ENCODE results near the gene PVRIG. TPM values are rescaled to one million over a fixed set of nuclear protein-coding genes. Genes with fewer than 3 reads are reported as not detected.
"Not testable (repeated sequence)": the region's sequence is repeated elsewhere in the genome, so short reads cannot be mapped to it uniquely, and the experiment has no call there.

Gene PVRIG
- total RNA-seq, 1 donor = not detected

DNA sequence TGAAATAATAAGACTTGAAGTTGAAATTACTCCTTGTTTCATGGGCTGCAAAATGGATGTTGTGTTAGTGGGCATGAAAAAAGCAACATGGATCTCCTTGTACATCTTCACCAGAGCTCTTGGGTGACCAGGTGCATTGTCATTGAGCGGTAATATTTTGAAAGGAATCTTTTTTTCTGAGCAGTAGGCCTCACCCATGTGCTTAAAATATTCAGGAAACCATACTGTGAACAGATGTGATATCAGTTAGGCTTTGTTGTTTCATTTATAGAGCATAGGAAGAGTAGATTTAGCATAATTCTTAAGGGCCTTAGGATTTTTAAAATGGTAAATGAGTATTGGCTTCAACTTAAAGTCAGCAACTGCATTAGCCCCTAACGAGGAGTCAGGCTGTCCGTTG, 26.8 kb upstream of the PVRIG start:
- H3K9me3 ChIP-seq (ENCODE audit: low read depth, low read length) = no peaks in the 10 kb centered on the region
- no peak for DNase-seq (ENCODE audit: insufficient read length, low spot score, missing footprints)
- TF ChIP-seq, protein P1, sequence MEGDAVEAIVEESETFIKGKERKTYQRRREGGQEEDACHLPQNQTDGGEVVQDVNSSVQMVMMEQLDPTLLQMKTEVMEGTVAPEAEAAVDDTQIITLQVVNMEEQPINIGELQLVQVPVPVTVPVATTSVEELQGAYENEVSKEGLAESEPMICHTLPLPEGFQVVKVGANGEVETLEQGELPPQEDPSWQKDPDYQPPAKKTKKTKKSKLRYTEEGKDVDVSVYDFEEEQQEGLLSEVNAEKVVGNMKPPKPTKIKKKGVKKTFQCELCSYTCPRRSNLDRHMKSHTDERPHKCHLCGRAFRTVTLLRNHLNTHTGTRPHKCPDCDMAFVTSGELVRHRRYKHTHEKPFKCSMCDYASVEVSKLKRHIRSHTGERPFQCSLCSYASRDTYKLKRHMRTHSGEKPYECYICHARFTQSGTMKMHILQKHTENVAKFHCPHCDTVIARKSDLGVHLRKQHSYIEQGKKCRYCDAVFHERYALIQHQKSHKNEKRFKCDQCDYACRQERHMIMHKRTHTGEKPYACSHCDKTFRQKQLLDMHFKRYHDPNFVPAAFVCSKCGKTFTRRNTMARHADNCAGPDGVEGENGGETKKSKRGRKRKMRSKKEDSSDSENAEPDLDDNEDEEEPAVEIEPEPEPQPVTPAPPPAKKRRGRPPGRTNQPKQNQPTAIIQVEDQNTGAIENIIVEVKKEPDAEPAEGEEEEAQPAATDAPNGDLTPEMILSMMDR (IDR thresholded peaks at IDR 0.05; ENCODE audit: extremely low read depth, low read depth, low read length) = no peak
- H3K27me3 ChIP-seq (ENCODE audit: insufficient read depth, low read length) = no peaks in the 10 kb centered on the region
- no peaks in the 10 kb centered on the region for H3K36me3 ChIP-seq (ENCODE audit: insufficient read depth, low read length)
- no peak overlapping the region for H3K27ac ChIP-seq (ENCODE audit: low read depth, low read length)
- no peak overlapping the region for H2AFZ ChIP-seq (ENCODE audit: low read length)
- no peaks in the 10 kb centered on the region for H4K20me1 ChIP-seq (ENCODE audit: insufficient read depth, low read length)
- no peak overlapping the region for H3K4me2 ChIP-seq (ENCODE audit: insufficient read depth, low read length)
- no peak overlapping the region for H3K4me3 ChIP-seq (ENCODE audit: insufficient read depth, low read length)
- H3K4me1 ChIP-seq (ENCODE audit: insufficient read depth, low read length) = peaks cover 13% of the 10 kb centered on the region
- H3K79me2 ChIP-seq (ENCODE audit: insufficient read depth, low read length) = no peaks in the 10 kb centered on the region

DNA sequence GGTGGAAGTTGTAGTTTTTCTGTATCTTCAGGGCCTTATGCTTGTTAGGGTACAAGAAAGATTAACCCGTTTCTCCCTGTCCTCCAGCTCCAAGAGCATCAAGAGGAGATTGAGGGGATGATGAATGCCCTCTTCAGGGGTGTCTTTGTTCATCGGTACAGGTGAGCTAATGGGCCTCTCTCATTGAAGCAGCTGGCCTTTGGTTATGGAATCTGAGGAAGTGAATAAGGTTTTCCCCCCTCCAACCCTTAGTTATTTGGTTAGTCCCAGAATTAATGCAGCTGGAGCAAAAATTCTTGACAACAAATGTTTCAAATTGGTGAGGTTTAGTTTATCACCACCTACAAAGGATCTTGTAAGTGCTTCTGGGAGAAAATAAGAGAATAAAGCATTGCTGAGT, 24.5 kb upstream of the PVRIG start:
- Histone ChIP-seq H3K4me2 (ENCODE audit: insufficient read depth, low read length) (no peak overlapping the region), H3K36me3 (ENCODE audit: insufficient read depth, low read length) (no peaks in the 10 kb centered on the region), H3K4me3 (ENCODE audit: insufficient read depth, low read length) (no peak overlapping the region), H3K4me1 (ENCODE audit: insufficient read depth, low read length) (peaks cover 12% of the 10 kb centered on the region), H3K79me2 (ENCODE audit: insufficient read depth, low read length) (no peaks in the 10 kb centered on the region), H3K27ac (ENCODE audit: low read depth, low read length) (no peak overlapping the region), H3K27me3 (ENCODE audit: insufficient read depth, low read length) (peaks cover 6% of the 10 kb centered on the region), H4K20me1 (ENCODE audit: insufficient read depth, low read length) (no peaks in the 10 kb centered on the region), H2AFZ (ENCODE audit: low read length) (no peak overlapping the region), H3K9me3 (ENCODE audit: low read depth, low read length) (no peaks in the 10 kb centered on the region)
- no peak for DNase-seq (ENCODE audit: insufficient read length, low spot score, missing footprints)
- TF ChIP-seq, protein P1 (IDR thresholded peaks at IDR 0.05; ENCODE audit: extremely low read depth, low read depth, low read length) = no peak

DNA sequence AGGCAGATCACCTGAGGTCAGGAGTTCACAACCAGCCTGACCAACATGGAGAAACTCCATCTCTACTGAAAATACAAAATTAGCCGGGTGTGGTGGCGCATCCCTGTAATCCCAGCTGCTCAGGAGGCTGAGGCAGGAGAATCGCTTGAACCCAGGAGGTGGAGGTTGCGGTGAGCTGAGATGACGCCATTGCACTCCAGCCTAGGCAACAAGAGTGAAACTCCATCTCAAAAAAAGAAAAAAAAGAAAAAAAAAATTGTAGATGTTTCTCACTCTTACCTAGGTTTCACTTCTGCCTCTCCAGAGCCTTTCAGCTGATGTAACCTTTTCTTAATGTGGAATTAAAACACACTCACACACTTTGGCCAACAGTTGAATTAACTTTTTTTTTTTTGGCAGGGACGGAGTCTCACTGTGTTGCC, 23.8 kb upstream of the PVRIG start:
- H3K4me3 ChIP-seq (ENCODE audit: insufficient read depth, low read length); H3K36me3 ChIP-seq (ENCODE audit: insufficient read depth, low read length); H3K4me2 ChIP-seq (ENCODE audit: insufficient read depth, low read length); H3K79me2 ChIP-seq (ENCODE audit: insufficient read depth, low read length); H3K27ac ChIP-seq (ENCODE audit: low read depth, low read length); H2AFZ ChIP-seq (ENCODE audit: low read length); H3K9me3 ChIP-seq (ENCODE audit: low read depth, low read length); DNase-seq (ENCODE audit: insufficient read length, low spot score, missing footprints); H3K27me3 ChIP-seq (ENCODE audit: insufficient read depth, low read length); H4K20me1 ChIP-seq (ENCODE audit: insufficient read depth, low read length): not testable (repeated sequence)
- H3K4me1 ChIP-seq (ENCODE audit: insufficient read depth, low read length) = peaks cover 11% of the 10 kb centered on the region

DNA sequence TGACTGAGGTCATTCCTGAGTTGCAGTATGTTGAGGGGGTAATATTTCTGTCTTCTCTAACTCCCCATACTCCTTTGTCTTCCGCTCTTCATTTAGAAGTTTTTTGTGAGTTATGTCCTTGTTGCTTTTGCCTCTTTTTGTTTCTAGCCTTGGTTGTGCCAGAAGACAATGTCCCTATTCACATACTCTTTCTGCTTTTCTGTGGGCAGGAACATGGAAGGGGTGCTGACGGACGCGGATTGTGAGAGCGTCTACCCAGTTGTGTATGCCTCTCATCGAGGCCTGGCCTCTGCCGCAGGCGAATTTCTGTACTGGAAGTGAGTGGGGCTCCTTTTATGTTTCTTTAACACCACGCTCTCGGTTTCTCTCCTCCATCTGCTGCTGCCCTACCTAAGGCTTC, 21.5 kb upstream of the PVRIG start:
- Histone ChIP-seq H2AFZ (ENCODE audit: low read length) (no peak overlapping the region), H3K4me2 (ENCODE audit: insufficient read depth, low read length) (no peak overlapping the region), H3K36me3 (ENCODE audit: insufficient read depth, low read length) (no peaks in the 10 kb centered on the region), H3K79me2 (ENCODE audit: insufficient read depth, low read length) (no peaks in the 10 kb centered on the region), H3K27me3 (ENCODE audit: insufficient read depth, low read length) (peaks cover 19% of the 10 kb centered on the region), H4K20me1 (ENCODE audit: insufficient read depth, low read length) (no peaks in the 10 kb centered on the region), H3K27ac (ENCODE audit: low read depth, low read length) (no peak overlapping the region), H3K4me1 (ENCODE audit: insufficient read depth, low read length) (no peaks in the 10 kb centered on the region), H3K4me3 (ENCODE audit: insufficient read depth, low read length) (no peak overlapping the region), H3K9me3 (ENCODE audit: low read depth, low read length) (no peaks in the 10 kb centered on the region)
- DNase-seq (ENCODE audit: insufficient read length, low spot score, missing footprints) = no peak
- TF ChIP-seq, protein P1 (IDR thresholded peaks at IDR 0.05; ENCODE audit: extremely low read depth, low read depth, low read length) = no peak

Measured in osteoblast (primary cell).